GM18870 (cell line): Measurements from ENCODE around the gene NFIC.
"Not testable (repeated sequence)": the region's sequence is repeated elsewhere in the genome, so short reads cannot be mapped to it uniquely, and the experiment has no call there.

ENCODE experiments used
- ATAC-seq: cut with Tn5 transposase; IDR thresholded peaks from one replicate; pipeline ENCODE4 v1.9.1; 2021; ENCODE audit warnings: moderate library complexity; ENCODE audit not compliant: unreplicated experiment

Gene NFIC

GRCh38 chr19:3336680-3337523 is 29.5 kb upstream of the NFIC start:
- no peak for ATAC-seq

- no peak for ATAC-seq
These were observed 27.7 kb upstream of the NFIC start for GRCh38 chr19:3338541-3339181.

- no peak for ATAC-seq
These were observed 26.0 kb upstream of the NFIC start for GRCh38 chr19:3340340-3340739.

GRCh38 chr19:3342246-3342645 is 24.1 kb upstream of the NFIC start:
- no peak for ATAC-seq

- ATAC-seq = not testable (repeated sequence)
These were observed 23.4 kb upstream of the NFIC start for GRCh38 chr19:3342962-3343361.

GRCh38 chr19:3343619-3344502 is 22.5 kb upstream of the NFIC start:
- ATAC-seq = no peak

GRCh38 chr19:3344608-3345598 is 21.5 kb upstream of the NFIC start:
- no peak for ATAC-seq

GRCh38 chr19:3345850-3346460 is 20.4 kb upstream of the NFIC start:
- no peak for ATAC-seq

GRCh38 chr19:3346677-3347353 is 19.6 kb upstream of the NFIC start:
- ATAC-seq = no peak

- ATAC-seq = no peak
These were observed 18.3 kb upstream of the NFIC start for GRCh38 chr19:3348042-3348441.

- ATAC-seq = not testable (repeated sequence)
These were observed 17.9 kb upstream of the NFIC start for GRCh38 chr19:3348469-3348868.

- ATAC-seq = no peak
These were observed 16.2 kb upstream of the NFIC start for GRCh38 chr19:3350014-3350663.

- ATAC-seq = no peak
These were observed 14.5 kb upstream of the NFIC start for GRCh38 chr19:3351702-3352447.

- no peak for ATAC-seq
These were observed 12.9 kb upstream of the NFIC start for GRCh38 chr19:3353493-3353892.

- no peak for ATAC-seq
These were observed 9.6 kb upstream of the NFIC start for GRCh38 chr19:3356805-3357204.

- no peak for ATAC-seq
These were observed 9.0 kb upstream of the NFIC start for GRCh38 chr19:3357271-3357991.

- no peak for ATAC-seq
These were observed 8.2 kb upstream of the NFIC start for GRCh38 chr19:3357992-3358688.
